ENCODE data around the gene PLCXD3. TPM values are rescaled to one million over a fixed set of nuclear protein-coding genes. Genes with fewer than 3 reads are reported as not detected.

The PLCXD3 gene
- total and polyA plus RNA-seq, 10 of the 15 experiments (the other 5 are each of a cell fraction or from before 2014, with no cell fraction given), result not detected

GRCh38 chr5:41509399-41510175, 814 bp downstream of the PLCXD3 start:
- H3K9me3 ChIP-seq (replicated peaks; ENCODE audit: control insufficient read depth, insufficient read depth, low read length), result no peaks in the 10 kb centered on the region
- H3K9ac ChIP-seq (ENCODE audit: control insufficient read depth, insufficient read depth, low read length), result no peak overlapping the region
- ChIA-PET SMC1A (ENCODE audit: uncharacterized antibody, unreplicated experiment) (no interaction called here), CTCF (interaction anchor here (0.7 to 2.3 kb wide), 2 partner anchors 9 to 20 kb away, joined by 3 to 8 read pairs; no protein-coding TSS in a partner anchor), RAD21 (ENCODE audit: unreplicated experiment) (no interaction called here), POLR2A (no interaction called here)
- WGBS (ENCODE audit: insufficient coverage, insufficient replicate concordance, low lambda C conversion rate, missing lambda C conversion rate), result 26% methylated on average over 35 of the region's 35 CpGs
- BruUV-seq (replicated peaks), result no TSS peak
- no peaks in the 10 kb centered on the region for H4K20me1 ChIP-seq (ENCODE audit: control insufficient read depth, insufficient read depth)
- TF ChIP-seq SIX5 (IDR thresholded peaks at IDR 0.05; ENCODE audit: low read depth, low read length, severe bottlenecking), result no peak
- TF ChIP-seq IKZF2 (IDR thresholded peaks at IDR 0.05), result no peak
- no peak for TF ChIP-seq HDAC2 (IDR thresholded peaks at IDR 0.05)
- TF ChIP-seq SMARCA5 (IDR thresholded peaks at IDR 0.05), result no peak
- no peak for TF ChIP-seq SPI1 (IDR thresholded peaks at IDR 0.05; ENCODE audit: borderline replicate concordance, insufficient read depth, low read depth, low read length)
- TF ChIP-seq ZNF622 (IDR thresholded peaks at IDR 0.05), result no peak
- no peak for TF ChIP-seq ASH2L (IDR thresholded peaks at IDR 0.05; ENCODE audit: borderline replicate concordance, low read depth)
- no peak for TF ChIP-seq ZNF24 (IDR thresholded peaks at IDR 0.05)
- no peak for TF ChIP-seq ATF7 (IDR thresholded peaks at IDR 0.05; ENCODE audit: low read depth)
- intact Hi-C loops (cut with micrococcal nuclease; ENCODE audit: unreplicated experiment) (no loop called here), in situ Hi-C loops (cut with MboI) (no loop called here)
- no peak overlapping the region for H3K4me2 ChIP-seq (ENCODE audit: control insufficient read depth, insufficient read depth)
- H3K27ac ChIP-seq (ENCODE audit: control insufficient read depth, insufficient read depth), result no peak overlapping the region
- ATAC-seq (no peak), FAIRE-seq (no peak), DNase-seq (ENCODE audit: low read depth, low spot score) (no peak)
- H3K4me3 ChIP-seq, result no peak overlapping the region
- H3K36me3 ChIP-seq (ENCODE audit: control insufficient read depth in 2 of 2, insufficient read depth in 2 of 2, low read length in 1 of 2), result no peaks in the 10 kb centered on the region
- H2AFZ ChIP-seq (ENCODE audit: control insufficient read depth, low read depth, low read length), result no peak overlapping the region
- H3K27me3 ChIP-seq (replicated peaks in 1 of 2; ENCODE audit: control insufficient read depth in 2 of 2, insufficient read depth in 2 of 2, low read length in 1 of 2), result peaks cover 3 to 9% of the 10 kb centered on the region in 2 experiments; a peak in 3 of 4 replicates
- H3K79me2 ChIP-seq (ENCODE audit: control insufficient read depth, insufficient read depth, low read length), result no peaks in the 10 kb centered on the region
- H3K4me1 ChIP-seq (ENCODE audit: control insufficient read depth, insufficient read depth, low read length), result no peaks in the 10 kb centered on the region
